OCI-LY3 (cell line): ENCODE measurements around the gene CCDC27.

ENCODE experiments used
- H2AFZ ChIP-seq: fragments of 200-600, 300-600 bp; shearing (Covaris generic); 2 replicates; pipeline ENCODE4 v1.6.0; 2014; ENCODE audit warnings: antibody characterized with exemption, low read depth, low read length
- H3K27ac ChIP-seq: fragments of 200-600, 300-600 bp; sonication (generic); 2 replicates; pipeline ENCODE4 v1.5.1; 2014; ENCODE audit warnings: mild to moderate bottlenecking, low read length, moderate library complexity, mixed read lengths
- H3K27me3 ChIP-seq: fragments of 200-600, 300-600 bp; sonication (generic); 2 replicates; pipeline ENCODE4 v1.6.1; 2014; ENCODE audit warnings: low read depth, low read length, mixed read lengths
- H3K36me3 ChIP-seq: fragments of 200-600, 300-600 bp; sonication (generic); replicated peaks from 2 replicates; pipeline ENCODE3; 2014; ENCODE audit warnings: low read depth, low read length, mixed read lengths
- H3K4me1 ChIP-seq: fragments of 300-600, 200-600 bp; sonication (generic); 2 replicates; pipeline ENCODE4 v1.6.1; 2014; ENCODE audit warnings: low read length, mixed read lengths
- H3K4me2 ChIP-seq: fragments of 200-600, 300-600 bp; sonication (generic); 2 replicates; pipeline ENCODE4 v1.6.1; 2014; ENCODE audit warnings: low read length, mixed read lengths
- H3K4me3 ChIP-seq: fragments of 300-600, 200-600 bp; sonication (generic); 2 replicates; pipeline ENCODE4 v1.5.1; 2014; ENCODE audit warnings: antibody characterized with exemption, mild to moderate bottlenecking, low read length, moderate library complexity
- H3K79me2 ChIP-seq: fragments of 300-600, 200-600 bp; shearing (Covaris generic); 2 replicates; pipeline ENCODE4 v1.6.1; 2014; ENCODE audit warnings: mild to moderate bottlenecking, low read length, mixed read lengths
- H3K9ac ChIP-seq: fragments of 300-600, 200-600 bp; shearing (Covaris generic); 2 replicates; pipeline ENCODE4 v1.6.0; 2014; ENCODE audit warnings: mild to moderate bottlenecking, low read length, moderate library complexity
- H3K9me3 ChIP-seq: fragments of 200-600, 300-600 bp; shearing (Covaris generic); 2 replicates; pipeline ENCODE4 v1.6.1; 2014; ENCODE audit warnings: low read length, mixed read lengths; ENCODE audit not compliant: insufficient read depth
- H4K20me1 ChIP-seq: fragments of 200-600, 300-600 bp; sonication (generic); 2 replicates; pipeline ENCODE4 v1.6.1; 2016; ENCODE audit warnings: low read length, mixed read lengths; ENCODE audit not compliant: insufficient read depth
- CTCF ChIP-seq: fragments of 200-600, 300-600 bp; sonication (generic); IDR thresholded peaks from 2 replicates; pipeline ENCODE4 v1.5.1; 2014; ENCODE audit warnings: antibody characterized with exemption, low read length, low read depth
- EZH2phosphoT487 ChIP-seq: fragments of 200-600 bp; shearing (Covaris generic); IDR thresholded peaks from 2 replicates; pipeline ENCODE4 v1.6.1; 2018; ENCODE audit warnings: antibody characterized with exemption, mixed run types, low read depth

The CCDC27 gene

DNA sequence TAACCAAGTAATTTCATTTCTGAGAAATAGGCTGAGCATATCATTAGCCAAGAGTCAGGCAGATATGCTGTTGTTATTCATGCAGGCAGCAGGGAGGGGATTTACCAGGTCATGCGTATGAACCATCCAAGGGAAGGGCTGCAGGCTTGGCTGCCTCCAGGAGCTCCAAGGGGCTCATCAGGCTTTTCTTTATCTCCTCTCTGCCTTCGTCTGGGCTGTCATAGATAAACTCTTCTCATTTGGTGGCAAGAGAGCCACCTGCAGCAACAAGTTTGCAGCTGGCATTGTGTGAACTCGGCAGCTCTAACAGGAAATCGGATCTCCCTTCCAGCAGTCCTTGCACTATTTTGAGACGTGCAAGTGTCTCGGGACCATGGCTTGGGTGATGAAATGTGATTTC, 7.5 kb downstream of the CCDC27 start:
- Histone ChIP-seq H3K79me2 (no peaks in the 10 kb centered on the region), H3K4me1 (no peaks in the 10 kb centered on the region), H2AFZ (no peak overlapping the region), H3K36me3 (no peaks in the 10 kb centered on the region), H3K27me3 (peaks cover 13% of the 10 kb centered on the region), H3K4me2 (no peak overlapping the region), H3K27ac (no peak overlapping the region), H3K9me3 (no peaks in the 10 kb centered on the region), H4K20me1 (no peaks in the 10 kb centered on the region), H3K9ac (no peak overlapping the region), H3K4me3 (no peak overlapping the region)
- TF ChIP-seq CTCF (no peak), EZH2phosphoT487 (no peak)

- Histone ChIP-seq H3K4me2 (no peak overlapping the region), H3K9me3 (no peaks in the 10 kb centered on the region), H3K4me1 (no peaks in the 10 kb centered on the region), H3K36me3 (no peaks in the 10 kb centered on the region), H3K27ac (no peak overlapping the region), H2AFZ (no peak overlapping the region), H3K27me3 (peaks cover 17% of the 10 kb centered on the region), H3K9ac (no peak overlapping the region), H3K4me3 (no peak overlapping the region), H4K20me1 (no peaks in the 10 kb centered on the region), H3K79me2 (no peaks in the 10 kb centered on the region)
- no peak for TF ChIP-seq EZH2phosphoT487
- no peak for TF ChIP-seq CTCF
These were observed 9.2 kb downstream of the CCDC27 start for GRCh38 chr1:3761296-3762010.

- Histone ChIP-seq H3K9ac (no peak overlapping the region), H3K27me3 (peaks cover 17% of the 10 kb centered on the region), H3K36me3 (no peaks in the 10 kb centered on the region), H3K79me2 (no peaks in the 10 kb centered on the region), H3K4me2 (no peak overlapping the region), H4K20me1 (no peaks in the 10 kb centered on the region), H3K9me3 (no peaks in the 10 kb centered on the region), H2AFZ (no peak overlapping the region), H3K4me3 (no peak overlapping the region), H3K27ac (no peak overlapping the region), H3K4me1 (no peaks in the 10 kb centered on the region)
- no peak for TF ChIP-seq CTCF
- no peak for TF ChIP-seq EZH2phosphoT487
These were observed 10.1 kb downstream of the CCDC27 start for GRCh38 chr1:3762151-3762872.

DNA sequence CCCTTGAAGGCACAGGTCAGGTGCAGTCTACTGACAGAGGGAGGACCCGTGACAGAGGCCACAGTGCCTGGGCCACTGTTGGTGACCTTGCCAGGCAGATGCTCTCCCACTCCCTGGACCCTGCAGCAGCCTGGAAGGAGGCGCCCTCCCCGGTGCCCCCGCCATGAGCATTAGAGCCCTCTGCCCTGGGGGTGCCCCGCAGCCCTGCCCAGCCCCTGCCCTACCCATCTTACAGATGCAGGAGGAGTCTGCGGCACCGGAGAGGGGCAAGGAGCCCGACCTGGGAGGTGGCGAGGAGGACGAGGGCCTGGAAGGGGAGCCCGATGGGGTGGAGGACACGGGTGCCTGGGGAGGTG, 10.6 kb downstream of the CCDC27 start:
- Histone ChIP-seq H3K27me3 (peaks cover 17% of the 10 kb centered on the region), H3K4me2 (no peak overlapping the region), H3K9ac (no peak overlapping the region), H3K4me1 (no peaks in the 10 kb centered on the region), H3K4me3 (no peak overlapping the region), H3K9me3 (no peaks in the 10 kb centered on the region), H2AFZ (no peak overlapping the region), H3K27ac (no peak overlapping the region), H3K79me2 (no peaks in the 10 kb centered on the region), H3K36me3 (no peaks in the 10 kb centered on the region), H4K20me1 (no peaks in the 10 kb centered on the region)
- TF ChIP-seq EZH2phosphoT487 = no peak
- TF ChIP-seq CTCF = no peak
